ENCODE results near the gene FSTL4.

The FSTL4 gene

DNA sequence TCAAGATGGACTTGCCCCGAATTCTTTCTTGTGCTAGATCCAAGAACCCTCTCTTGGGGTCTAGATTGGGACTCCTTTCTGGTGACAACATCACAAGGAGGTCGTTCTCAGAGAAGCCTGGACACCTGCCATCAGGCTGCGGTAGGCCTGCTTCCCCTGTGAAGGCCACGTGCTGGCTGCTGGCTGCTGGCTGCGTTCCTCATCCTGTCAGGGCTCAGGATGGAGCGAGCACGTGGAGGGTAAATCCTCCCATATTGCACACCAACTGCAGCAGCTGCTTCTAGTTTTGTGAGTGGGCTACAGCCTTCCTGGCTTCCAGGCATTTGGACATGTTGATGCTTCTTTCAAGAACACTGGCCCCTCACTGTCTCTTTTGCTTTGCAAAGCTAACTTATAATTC is 464.9 kb downstream of the FSTL4 start:
- ATAC-seq, result no peak
- TF ChIP-seq GLIS3 (CRISPR knock-in tag; IDR thresholded peaks at IDR 0.05), result no peak
- no peak for TF ChIP-seq BACH2 (CRISPR knock-in tag; IDR thresholded peaks at IDR 0.05; ENCODE audit: borderline replicate concordance)
- TF ChIP-seq ARNTL (CRISPR knock-in tag; IDR thresholded peaks at IDR 0.05; ENCODE audit: borderline replicate concordance, low read depth), result no peak
- TF ChIP-seq ZNF70 (CRISPR knock-in tag; IDR thresholded peaks at IDR 0.05), result no peak
- no peak for TF ChIP-seq RARB (CRISPR knock-in tag; IDR thresholded peaks at IDR 0.05)
- no peak for TF ChIP-seq OSR1 (CRISPR knock-in tag; IDR thresholded peaks at IDR 0.05)
- no peak for TF ChIP-seq PPARA (CRISPR knock-in tag; IDR thresholded peaks at IDR 0.05; ENCODE audit: borderline replicate concordance)
- no peak for TF ChIP-seq ZFP30 (CRISPR knock-in tag; IDR thresholded peaks at IDR 0.05)
- TF ChIP-seq CSDC2 (CRISPR knock-in tag; IDR thresholded peaks at IDR 0.05), result no peak
